ENCODE data around the gene ASRGL1.

DNA sequence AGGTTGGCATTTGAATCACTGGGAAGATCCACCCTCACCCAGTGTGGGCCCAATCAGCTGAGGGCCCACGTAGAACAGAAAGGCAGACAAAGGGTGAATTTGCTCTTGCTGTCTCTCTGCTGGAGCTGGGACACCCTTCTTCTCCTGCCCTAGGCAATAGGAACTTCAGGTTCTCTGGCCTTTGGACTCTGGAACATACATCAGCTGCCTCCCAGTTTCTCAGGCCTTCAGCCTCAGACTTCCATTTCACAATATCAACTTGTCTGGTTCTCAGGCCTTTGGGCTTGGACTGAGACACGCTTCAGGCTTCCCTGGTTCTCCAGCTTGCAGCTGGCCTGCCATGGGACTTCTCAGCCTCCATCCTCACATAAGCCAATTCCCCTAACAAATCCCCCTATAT is 14.7 kb upstream of the ASRGL1 start:
- TF ChIP-seq ZBTB49 (CRISPR knock-in tag; IDR thresholded peaks at IDR 0.05; ENCODE audit: borderline replicate concordance) (no peak), ZNF644 (CRISPR knock-in tag; IDR thresholded peaks at IDR 0.05; ENCODE audit: low read depth) (no peak), GMEB1 (CRISPR knock-in tag; IDR thresholded peaks at IDR 0.05; ENCODE audit: borderline replicate concordance) (no peak), NFIC (IDR thresholded peaks at IDR 0.05; ENCODE audit: low read length) (no peak)

All from HepG2 (cell line).